ENCODE results near the gene PZP. TPM values are rescaled to one million over a fixed set of nuclear protein-coding genes. Genes with fewer than 3 reads are reported as not detected.

PZP gene
- total and polyA plus RNA-seq, 2 donors (not counting 1 experiment from before 2014, with no cell fraction given) = not detected

DNA sequence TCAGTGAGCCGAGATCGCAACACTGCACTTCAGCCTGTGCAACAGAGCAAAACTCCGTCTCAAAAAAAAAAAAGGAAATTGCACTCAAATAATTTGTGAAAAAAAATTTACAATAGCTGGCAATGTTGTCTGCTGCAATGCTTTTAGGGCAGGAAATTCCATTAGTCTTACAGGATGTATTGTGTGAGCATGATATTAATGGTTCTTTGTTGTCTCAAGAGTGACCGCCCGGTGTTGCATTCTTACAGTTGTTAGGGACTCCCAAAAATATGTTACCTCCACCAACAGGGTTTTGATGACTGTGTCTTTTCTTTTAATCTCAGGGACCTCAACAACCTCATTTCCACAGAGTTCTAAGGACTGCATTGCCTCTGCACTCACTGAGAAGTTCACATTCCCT is 44.8 kb downstream of the PZP start:
- H3K9me3 Mint-ChIP-seq (ENCODE audit: insufficient read depth) = no peaks in the 10 kb centered on the region
- Histone ChIP-seq H3K4me2 (replicated peaks; ENCODE audit: low read depth, low read length, poor library complexity, severe bottlenecking) (no peak overlapping the region), H3K4me3 (ENCODE audit: control extremely low read depth in 1 of 5, extremely low read depth in 1 of 5, insufficient read depth in 1 of 5, low read depth in 2 of 5, low read length in 4 of 5) (no peak overlapping the region), H2AFZ (ENCODE audit: insufficient read depth, low read depth, low read length, poor library complexity, severe bottlenecking) (no peak overlapping the region), H3K27ac (ENCODE audit: low read length in 2 of 2) (no peak overlapping the region), H3K4me1 (ENCODE audit: control insufficient read depth in 2 of 2, insufficient read depth in 2 of 2, low read length in 2 of 2) (no peaks in the 10 kb centered on the region), H3K9ac (ENCODE audit: low read length) (no peak overlapping the region), H3K36me3 (replicated peaks in 1 of 2; ENCODE audit: control extremely low read depth in 1 of 2, control insufficient read depth in 1 of 2, extremely low read depth in 1 of 2, insufficient read depth in 2 of 2, low read length in 1 of 2) (no peaks in the 10 kb centered on the region), H3K27me3 (replicated peaks in 1 of 4; ENCODE audit: control extremely low read depth in 1 of 4, control insufficient read depth in 3 of 4, insufficient read depth in 4 of 4, low read length in 3 of 4) (no peaks in the 10 kb centered on the region), H3K79me2 (ENCODE audit: control insufficient read depth, insufficient read depth, low read length) (no peaks in the 10 kb centered on the region), H3K9me3 (ENCODE audit: control extremely low read depth in 1 of 3, control insufficient read depth in 2 of 3, insufficient read depth in 1 of 3, low read length in 2 of 3) (no peaks in the 10 kb centered on the region), H4K20me1 (ENCODE audit: control insufficient read depth, insufficient read depth, low read length, poor library complexity, severe bottlenecking) (no peaks in the 10 kb centered on the region)
- intact Hi-C loops (cut with micrococcal nuclease) = no loop called here
- WGBS (ENCODE audit: insufficient coverage) = 86% methylated on average over 2 of the region's 5 CpGs
- H3K4me1 Mint-ChIP-seq = no peaks in the 10 kb centered on the region
- H3K27ac Mint-ChIP-seq = no peak overlapping the region
- H3K27me3 Mint-ChIP-seq = peaks cover 27% of the 10 kb centered on the region
- POLR2A ChIA-PET = no interaction called here
- CTCF ChIA-PET = no interaction called here
- ATAC-seq (ENCODE audit: low read depth) = no peak
- TF ChIP-seq, protein P1, sequence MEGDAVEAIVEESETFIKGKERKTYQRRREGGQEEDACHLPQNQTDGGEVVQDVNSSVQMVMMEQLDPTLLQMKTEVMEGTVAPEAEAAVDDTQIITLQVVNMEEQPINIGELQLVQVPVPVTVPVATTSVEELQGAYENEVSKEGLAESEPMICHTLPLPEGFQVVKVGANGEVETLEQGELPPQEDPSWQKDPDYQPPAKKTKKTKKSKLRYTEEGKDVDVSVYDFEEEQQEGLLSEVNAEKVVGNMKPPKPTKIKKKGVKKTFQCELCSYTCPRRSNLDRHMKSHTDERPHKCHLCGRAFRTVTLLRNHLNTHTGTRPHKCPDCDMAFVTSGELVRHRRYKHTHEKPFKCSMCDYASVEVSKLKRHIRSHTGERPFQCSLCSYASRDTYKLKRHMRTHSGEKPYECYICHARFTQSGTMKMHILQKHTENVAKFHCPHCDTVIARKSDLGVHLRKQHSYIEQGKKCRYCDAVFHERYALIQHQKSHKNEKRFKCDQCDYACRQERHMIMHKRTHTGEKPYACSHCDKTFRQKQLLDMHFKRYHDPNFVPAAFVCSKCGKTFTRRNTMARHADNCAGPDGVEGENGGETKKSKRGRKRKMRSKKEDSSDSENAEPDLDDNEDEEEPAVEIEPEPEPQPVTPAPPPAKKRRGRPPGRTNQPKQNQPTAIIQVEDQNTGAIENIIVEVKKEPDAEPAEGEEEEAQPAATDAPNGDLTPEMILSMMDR (IDR thresholded peaks at IDR 0.05) = no peak
- TF ChIP-seq EZH2 (IDR thresholded peaks at IDR 0.05; ENCODE audit: borderline replicate concordance, insufficient read depth, low read depth, low read length, poor library complexity, severe bottlenecking) = no peak
- no peak for DNase-seq
- H3K4me3 Mint-ChIP-seq = no peak overlapping the region

DNA sequence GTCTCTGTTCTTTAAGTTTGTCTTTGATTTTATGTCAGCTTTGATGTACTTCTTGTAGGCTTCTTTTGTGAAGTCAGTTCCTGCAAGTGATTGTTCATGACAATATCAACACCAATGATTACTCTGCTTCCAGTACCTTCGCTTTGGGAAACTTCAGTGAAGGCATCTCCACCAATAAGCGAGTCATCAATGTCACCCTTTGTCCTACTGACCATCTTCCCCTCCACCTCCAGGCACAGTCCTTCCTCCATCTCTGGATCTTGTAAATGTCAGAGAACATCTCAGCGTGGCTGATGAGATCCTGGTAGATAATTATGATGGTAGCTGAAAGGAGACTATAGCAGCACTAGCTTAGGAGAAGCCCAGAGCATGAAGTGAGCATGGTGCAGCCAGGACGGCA is 52.1 kb downstream of the PZP start:
- Mint-ChIP-seq H3K9me3 (ENCODE audit: insufficient read depth) (no peaks in the 10 kb centered on the region), H3K27me3 (peaks cover 15% of the 10 kb centered on the region), H3K4me1 (no peaks in the 10 kb centered on the region), H3K27ac (no peak overlapping the region), H3K4me3 (no peak overlapping the region)
- Histone ChIP-seq H3K36me3 (replicated peaks in 1 of 2; ENCODE audit: control extremely low read depth in 1 of 2, control insufficient read depth in 1 of 2, extremely low read depth in 1 of 2, insufficient read depth in 2 of 2, low read length in 1 of 2) (no peaks in the 10 kb centered on the region), H3K4me1 (ENCODE audit: control insufficient read depth in 2 of 2, insufficient read depth in 2 of 2, low read length in 2 of 2) (no peaks in the 10 kb centered on the region), H3K27ac (ENCODE audit: low read length in 2 of 2) (no peak overlapping the region), H3K27me3 (replicated peaks in 1 of 4; ENCODE audit: control extremely low read depth in 1 of 4, control insufficient read depth in 3 of 4, insufficient read depth in 4 of 4, low read length in 3 of 4) (peaks cover 0 to 3% (median 0%) of the 10 kb centered on the region in 4 experiments), H2AFZ (ENCODE audit: insufficient read depth, low read depth, low read length, poor library complexity, severe bottlenecking) (no peak overlapping the region), H3K4me2 (replicated peaks; ENCODE audit: low read depth, low read length, poor library complexity, severe bottlenecking) (no peak overlapping the region), H3K79me2 (ENCODE audit: control insufficient read depth, insufficient read depth, low read length) (no peaks in the 10 kb centered on the region), H4K20me1 (ENCODE audit: control insufficient read depth, insufficient read depth, low read length, poor library complexity, severe bottlenecking) (no peaks in the 10 kb centered on the region), H3K9ac (ENCODE audit: low read length) (no peak overlapping the region), H3K4me3 (ENCODE audit: control extremely low read depth in 1 of 5, extremely low read depth in 1 of 5, insufficient read depth in 1 of 5, low read depth in 2 of 5, low read length in 4 of 5) (no peak overlapping the region), H3K9me3 (ENCODE audit: control extremely low read depth in 1 of 3, control insufficient read depth in 2 of 3, insufficient read depth in 1 of 3, low read length in 2 of 3) (no peaks in the 10 kb centered on the region)
- TF ChIP-seq, protein P1 (IDR thresholded peaks at IDR 0.05) = no peak
- TF ChIP-seq EZH2 (IDR thresholded peaks at IDR 0.05; ENCODE audit: borderline replicate concordance, insufficient read depth, low read depth, low read length, poor library complexity, severe bottlenecking) = no peak
- DNase-seq (no peak), ATAC-seq (ENCODE audit: low read depth) (no peak)
- ChIA-PET CTCF (no interaction called here), POLR2A (no interaction called here)
- intact Hi-C loops (cut with micrococcal nuclease) = no loop called here
- 90% methylated on average over 3 of the region's 4 CpGs for WGBS (ENCODE audit: insufficient coverage)

Data from B cell (primary cell).